ENCODE data around the gene ZNF622. TPM values are rescaled to one million over a fixed set of nuclear protein-coding genes. Genes with fewer than 3 reads are reported as not detected.

Gene ZNF622
- total and polyA plus RNA-seq, 10 of the 15 experiments (the other 5 are each of a cell fraction or from before 2014, with no cell fraction given), result 9.0 to 60.3 (median 31.0) TPM

GRCh38 chr5:16414861-16415260, 50.7 kb downstream of the ZNF622 start:
- FAIRE-seq (no peak), DNase-seq (ENCODE audit: low read depth, low spot score) (no peak), ATAC-seq (no peak)
- no peak overlapping the region for H3K27ac ChIP-seq (ENCODE audit: control insufficient read depth, insufficient read depth)
- SMC1A ChIA-PET (ENCODE audit: uncharacterized antibody, unreplicated experiment), result no interaction called here
- in situ Hi-C loops (cut with MboI) (no loop called here), intact Hi-C loops (cut with micrococcal nuclease; ENCODE audit: unreplicated experiment) (no loop called here)
- CTCF ChIA-PET, result no interaction called here
- no peak overlapping the region for H2AFZ ChIP-seq (ENCODE audit: control insufficient read depth, low read depth, low read length)
- no peaks in the 10 kb centered on the region for H3K36me3 ChIP-seq (ENCODE audit: control insufficient read depth in 2 of 2, insufficient read depth in 2 of 2, low read length in 1 of 2)
- no peaks in the 10 kb centered on the region for H3K4me1 ChIP-seq (ENCODE audit: control insufficient read depth, insufficient read depth, low read length)
- no peaks in the 10 kb centered on the region for H3K27me3 ChIP-seq (replicated peaks in 1 of 2; ENCODE audit: control insufficient read depth in 2 of 2, insufficient read depth in 2 of 2, low read length in 1 of 2)
- H3K4me3 ChIP-seq, result no peak overlapping the region
- H3K4me2 ChIP-seq (ENCODE audit: control insufficient read depth, insufficient read depth), result no peak overlapping the region
- H3K9me3 ChIP-seq (replicated peaks; ENCODE audit: control insufficient read depth, insufficient read depth, low read length), result no peaks in the 10 kb centered on the region
- TF ChIP-seq NR2F1 (conservative IDR thresholded peaks at IDR 0.05) (no peak), HDGF (IDR thresholded peaks at IDR 0.05) (no peak)
- H4K20me1 ChIP-seq (ENCODE audit: control insufficient read depth, insufficient read depth), result no peaks in the 10 kb centered on the region
- BruUV-seq (replicated peaks), result no TSS peak
- POLR2A ChIA-PET, result no interaction called here
- H3K9ac ChIP-seq (ENCODE audit: control insufficient read depth, insufficient read depth, low read length), result no peak overlapping the region
- H3K79me2 ChIP-seq (ENCODE audit: control insufficient read depth, insufficient read depth, low read length), result no peaks in the 10 kb centered on the region
- 15% methylated on average over 2 of the region's 2 CpGs for WGBS (ENCODE audit: insufficient coverage, insufficient replicate concordance, low lambda C conversion rate, missing lambda C conversion rate)
- RAD21 ChIA-PET (ENCODE audit: unreplicated experiment), result no interaction called here

- intact Hi-C loops (cut with micrococcal nuclease; ENCODE audit: unreplicated experiment) (no loop called here), in situ Hi-C loops (cut with MboI) (no loop called here)
- RAD21 ChIA-PET (ENCODE audit: unreplicated experiment), result no interaction called here
- H3K4me3 ChIP-seq, result no peak overlapping the region
- H3K4me1 ChIP-seq (ENCODE audit: control insufficient read depth, insufficient read depth, low read length), result no peaks in the 10 kb centered on the region
- H3K27me3 ChIP-seq (replicated peaks in 1 of 2; ENCODE audit: control insufficient read depth in 2 of 2, insufficient read depth in 2 of 2, low read length in 1 of 2), result no peaks in the 10 kb centered on the region
- no peak for ATAC-seq
- POLR2A ChIA-PET, result no interaction called here
- H3K9ac ChIP-seq (ENCODE audit: control insufficient read depth, insufficient read depth, low read length), result no peak overlapping the region
- 6% methylated on average over 1 of the region's 1 CpG for WGBS (ENCODE audit: insufficient coverage, insufficient replicate concordance, low lambda C conversion rate, missing lambda C conversion rate)
- no peaks in the 10 kb centered on the region for H3K79me2 ChIP-seq (ENCODE audit: control insufficient read depth, insufficient read depth, low read length)
- H4K20me1 ChIP-seq (ENCODE audit: control insufficient read depth, insufficient read depth), result no peaks in the 10 kb centered on the region
- no peak overlapping the region for H2AFZ ChIP-seq (ENCODE audit: control insufficient read depth, low read depth, low read length)
- H3K4me2 ChIP-seq (ENCODE audit: control insufficient read depth, insufficient read depth), result no peak overlapping the region
- FAIRE-seq, result no peak
- CTCF ChIA-PET, result no interaction called here
- no peak for TF ChIP-seq ZNF622 (IDR thresholded peaks at IDR 0.05)
- TF ChIP-seq CHD4 (IDR thresholded peaks at IDR 0.05), result no peak
- TF ChIP-seq YY1 (IDR thresholded peaks at IDR 0.05; ENCODE audit: low read depth, low read length), result no peak
- no peak for TF ChIP-seq MLLT1 (IDR thresholded peaks at IDR 0.05)
- SMC1A ChIA-PET (ENCODE audit: uncharacterized antibody, unreplicated experiment), result no interaction called here
- H3K27ac ChIP-seq (ENCODE audit: control insufficient read depth, insufficient read depth), result no peak overlapping the region
- BruUV-seq (replicated peaks), result no TSS peak
- H3K36me3 ChIP-seq (ENCODE audit: control insufficient read depth in 2 of 2, insufficient read depth in 2 of 2, low read length in 1 of 2), result no peaks in the 10 kb centered on the region
- DNase-seq (ENCODE audit: low read depth, low spot score), result no peak
- no peaks in the 10 kb centered on the region for H3K9me3 ChIP-seq (replicated peaks; ENCODE audit: control insufficient read depth, insufficient read depth, low read length)
Observed at GRCh38 chr5:16413166-16413860, 52.3 kb downstream of the ZNF622 start.

All from GM12878 (cell line).